ENCODE results near the gene SF1. TPM values are rescaled to one million over a fixed set of nuclear protein-coding genes. Genes with fewer than 3 reads are reported as not detected.

Gene SF1
- total RNA-seq, 1 donor from 2014 or later = 533 TPM

DNA sequence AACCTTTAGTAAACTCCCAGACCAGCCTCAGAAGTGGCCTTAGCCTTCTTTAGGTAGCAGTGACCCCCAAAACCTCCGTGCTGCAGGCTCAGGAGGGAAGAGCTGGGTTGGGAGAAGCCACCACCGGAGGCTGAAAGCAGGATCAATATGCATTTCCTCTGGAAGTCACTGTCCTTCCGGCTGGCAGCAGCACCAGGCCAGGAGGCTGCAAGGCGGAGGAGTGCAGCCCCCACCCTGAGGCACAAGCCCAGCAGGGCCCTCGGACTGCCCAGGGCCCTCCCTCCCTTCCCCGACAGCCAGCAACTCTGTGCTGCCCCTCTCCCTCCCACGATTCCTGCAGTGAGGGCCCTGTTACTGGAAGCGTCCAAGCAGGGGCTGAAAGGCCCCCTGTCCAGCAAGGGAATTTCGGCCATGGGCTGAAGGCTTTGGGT, 52.1 kb downstream of the SF1 start:
- DNase-seq (ENCODE audit: low spot score in 2 of 2, unreplicated experiment in 2 of 2) = no peak
- Mint-ChIP-seq H3K36me3 (no peaks in the 10 kb centered on the region), H3K4me3 (no peak overlapping the region), H3K9me3 (no peaks in the 10 kb centered on the region), H3K27me3 (ENCODE audit: low read depth) (peaks cover 73% of the 10 kb centered on the region), H3K4me1 (no peaks in the 10 kb centered on the region), H3K27ac (no peak overlapping the region)
- TF ChIP-seq, protein P1, sequence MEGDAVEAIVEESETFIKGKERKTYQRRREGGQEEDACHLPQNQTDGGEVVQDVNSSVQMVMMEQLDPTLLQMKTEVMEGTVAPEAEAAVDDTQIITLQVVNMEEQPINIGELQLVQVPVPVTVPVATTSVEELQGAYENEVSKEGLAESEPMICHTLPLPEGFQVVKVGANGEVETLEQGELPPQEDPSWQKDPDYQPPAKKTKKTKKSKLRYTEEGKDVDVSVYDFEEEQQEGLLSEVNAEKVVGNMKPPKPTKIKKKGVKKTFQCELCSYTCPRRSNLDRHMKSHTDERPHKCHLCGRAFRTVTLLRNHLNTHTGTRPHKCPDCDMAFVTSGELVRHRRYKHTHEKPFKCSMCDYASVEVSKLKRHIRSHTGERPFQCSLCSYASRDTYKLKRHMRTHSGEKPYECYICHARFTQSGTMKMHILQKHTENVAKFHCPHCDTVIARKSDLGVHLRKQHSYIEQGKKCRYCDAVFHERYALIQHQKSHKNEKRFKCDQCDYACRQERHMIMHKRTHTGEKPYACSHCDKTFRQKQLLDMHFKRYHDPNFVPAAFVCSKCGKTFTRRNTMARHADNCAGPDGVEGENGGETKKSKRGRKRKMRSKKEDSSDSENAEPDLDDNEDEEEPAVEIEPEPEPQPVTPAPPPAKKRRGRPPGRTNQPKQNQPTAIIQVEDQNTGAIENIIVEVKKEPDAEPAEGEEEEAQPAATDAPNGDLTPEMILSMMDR (IDR thresholded peaks at IDR 0.05; ENCODE audit: unreplicated experiment) = no peak

DNA sequence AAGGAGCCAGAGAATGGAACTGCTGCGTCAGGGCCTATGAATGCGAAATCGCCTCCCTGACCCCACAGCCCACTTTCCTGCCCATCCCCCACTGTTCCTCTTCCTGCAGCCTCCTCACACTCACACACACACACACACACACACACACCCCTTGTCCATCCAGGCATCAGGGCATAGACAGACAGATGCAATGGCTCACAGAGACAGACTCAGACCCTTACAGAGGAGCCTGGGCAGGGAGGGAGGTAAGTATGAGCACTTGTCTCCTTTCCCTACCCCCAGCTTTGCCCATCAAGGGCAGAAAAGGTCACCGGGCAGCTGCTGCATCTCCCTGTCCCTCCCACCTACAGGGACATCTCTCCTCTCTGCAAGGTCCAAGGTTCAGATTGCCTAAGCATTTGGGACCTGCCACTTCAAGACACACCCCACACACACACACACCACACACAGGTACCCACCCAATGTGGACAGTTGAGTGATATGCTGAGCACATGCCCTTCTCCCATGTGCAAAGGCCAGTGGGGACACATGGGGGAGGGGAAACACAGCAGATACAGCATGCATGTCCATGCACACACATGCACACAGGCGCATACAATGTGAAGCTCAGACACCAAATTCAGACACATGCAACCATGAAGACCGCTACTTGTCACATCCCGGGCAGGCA, 53.3 kb downstream of the SF1 start:
- TF ChIP-seq, protein P1 (IDR thresholded peaks at IDR 0.05; ENCODE audit: unreplicated experiment) = no peak
- Mint-ChIP-seq H3K36me3 (no peaks in the 10 kb centered on the region), H3K4me1 (no peaks in the 10 kb centered on the region), H3K9me3 (no peaks in the 10 kb centered on the region), H3K27me3 (ENCODE audit: low read depth) (peaks cover 76% of the 10 kb centered on the region), H3K4me3 (no peak overlapping the region), H3K27ac (no peak overlapping the region)
- no peak for DNase-seq (ENCODE audit: low spot score in 2 of 2, unreplicated experiment in 2 of 2)

DNA sequence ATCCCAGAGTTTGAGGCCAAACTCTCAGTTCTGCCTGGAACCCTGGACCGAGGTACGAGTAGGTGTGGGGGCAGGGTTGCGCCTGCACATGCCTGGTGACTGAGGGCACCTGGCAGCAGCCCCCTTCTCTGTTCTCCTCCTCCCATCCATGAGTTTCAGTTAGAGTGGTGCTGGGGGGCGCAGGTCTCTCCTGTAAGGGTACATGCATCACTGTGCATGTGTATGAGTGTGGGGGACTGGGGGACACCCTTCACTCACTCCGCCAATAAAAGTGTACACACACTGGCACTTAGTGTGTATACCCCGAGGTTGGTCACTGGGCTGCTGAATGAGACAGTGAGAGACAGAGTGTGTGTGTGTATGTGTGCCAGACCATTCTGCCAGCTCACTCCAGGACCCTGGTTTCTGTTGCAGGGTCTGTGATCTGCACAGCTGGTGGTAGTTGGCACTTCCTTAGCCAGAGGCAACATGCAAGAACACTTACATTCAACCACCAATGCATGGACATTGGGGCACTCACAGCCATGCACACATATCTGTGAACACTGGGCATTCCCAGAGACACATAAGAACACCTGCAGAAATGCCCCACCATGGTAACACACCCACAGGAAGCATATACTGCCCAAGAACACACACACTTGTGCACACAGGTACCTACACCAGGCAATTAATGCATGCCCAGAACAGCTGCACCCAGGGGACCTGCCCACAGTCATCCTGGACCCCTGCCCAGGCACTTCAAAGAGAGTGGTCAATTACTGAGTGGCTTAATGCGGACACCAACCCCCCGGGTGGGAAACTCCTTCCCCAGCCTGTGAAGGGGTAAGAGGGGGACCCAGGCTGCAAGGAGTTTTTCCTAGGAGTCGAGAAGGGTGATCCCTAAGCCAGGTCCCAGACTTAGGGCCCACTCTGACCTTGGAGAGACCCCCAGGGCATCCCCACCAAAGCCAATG, 54.2 kb downstream of the SF1 start:
- DNase-seq (ENCODE audit: low spot score in 2 of 2, unreplicated experiment in 2 of 2) = no peak
- TF ChIP-seq, protein P1 (IDR thresholded peaks at IDR 0.05; ENCODE audit: unreplicated experiment) = no peak
- peaks cover 79% of the 10 kb centered on the region for H3K27me3 Mint-ChIP-seq (ENCODE audit: low read depth)

DNA sequence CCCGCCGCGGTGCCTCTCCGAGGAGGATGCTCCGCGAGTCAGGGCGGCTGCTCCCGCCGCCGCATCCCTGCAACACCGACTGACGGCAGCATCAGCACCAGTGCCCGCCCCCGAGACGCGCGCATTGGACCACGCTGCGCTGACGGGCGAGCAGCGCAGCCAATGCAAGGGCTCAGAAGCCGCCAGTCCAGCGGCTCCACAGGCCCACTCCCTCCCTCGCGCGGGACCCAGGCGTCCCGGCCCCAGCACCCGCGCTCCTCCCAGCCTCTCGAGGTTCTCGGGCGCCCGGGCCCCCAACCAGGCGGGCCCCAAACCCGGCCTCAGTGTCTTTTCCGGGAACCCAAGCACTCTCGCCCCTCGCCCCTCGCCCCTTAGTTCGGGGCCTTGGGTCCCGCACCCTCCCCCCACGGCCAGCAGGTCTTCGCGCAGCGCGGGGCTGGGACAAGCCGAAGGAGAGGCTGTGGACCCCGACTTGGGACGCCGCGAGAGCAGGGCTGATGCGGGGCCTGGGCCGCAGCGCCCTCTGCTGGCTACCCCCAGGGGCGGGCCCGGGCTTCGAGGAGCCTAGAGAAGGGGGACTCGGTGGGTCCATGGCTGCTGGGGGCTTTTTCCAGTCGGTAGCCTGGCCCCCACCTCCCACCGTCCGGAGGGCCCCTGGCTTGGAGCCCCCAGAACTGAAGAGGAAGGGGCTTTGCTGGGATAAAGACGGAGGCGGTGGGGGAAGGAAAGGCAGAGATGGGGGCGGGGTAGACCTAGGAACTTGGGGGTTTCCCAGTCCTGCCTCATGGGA, 55.0 kb downstream of the SF1 start, which contains the start of gene NRXN2:
NRXN2 (minus strand) TSS at position 81 of the 790 bp plus-strand sequence. CDS start 9,498 bp downstream, outside the sequence.
- TF ChIP-seq, protein P1 (IDR thresholded peaks at IDR 0.05; ENCODE audit: unreplicated experiment) = peak; percentile 88
- H3K4me1 Mint-ChIP-seq = no peaks in the 10 kb centered on the region
- no peak within 1 kb of the TSS for H3K27ac Mint-ChIP-seq
- peak within 1 kb of the TSS; percentile 58 for H3K4me3 Mint-ChIP-seq
- H3K27me3 Mint-ChIP-seq (ENCODE audit: low read depth) = peaks cover 82% of the 10 kb centered on the region
- peak; percentile 71 to 88 for DNase-seq (ENCODE audit: low spot score in 2 of 2, unreplicated experiment in 2 of 2)
- H3K9me3 Mint-ChIP-seq = no peaks in the 10 kb centered on the region
- H3K36me3 Mint-ChIP-seq = no peaks in the 10 kb centered on the region

More for the DNA sequence above, 54.2 kb downstream of the SF1 start:
- Mint-ChIP-seq H3K4me1 (no peaks in the 10 kb centered on the region), H3K36me3 (no peaks in the 10 kb centered on the region), H3K4me3 (peak overlapping the region; percentile 58), H3K27ac (no peak overlapping the region), H3K9me3 (no peaks in the 10 kb centered on the region)
